NCI-H146 treated with DMSO at 0.1 percent for 48 hours (cell line): ENCODE measurements around the gene B3GAT2.

Experiments used
- DNase-seq: peaks from one replicate; lab custom pipeline; 2025; ENCODE audit not compliant: unreplicated experiment; lab: John Stamatoyannopoulos, UW

B3GAT2 gene

GRCh38 chr6:70900047-70900446, 56.8 kb downstream of the B3GAT2 start:
- DNase-seq = no peak

- no peak for DNase-seq
These were observed 62.9 kb downstream of the B3GAT2 start for GRCh38 chr6:70894001-70894400.

- DNase-seq = no peak
These were observed 67.6 kb downstream of the B3GAT2 start for GRCh38 chr6:70889270-70889669.

- DNase-seq = no peak
These were observed 70.2 kb downstream of the B3GAT2 start for GRCh38 chr6:70886661-70887060.

GRCh38 chr6:70886071-70886470, 70.8 kb downstream of the B3GAT2 start:
- DNase-seq = no peak

GRCh38 chr6:70884074-70884983, 72.5 kb downstream of the B3GAT2 start:
- peak; percentile 56 for DNase-seq

- DNase-seq = no peak
These were observed 77.4 kb downstream of the B3GAT2 start for GRCh38 chr6:70879496-70879895.

- peak; percentile 48 for DNase-seq
These were observed 82.5 kb downstream of the B3GAT2 start for GRCh38 chr6:70874181-70874913.

- DNase-seq = no peak
These were observed 84.4 kb downstream of the B3GAT2 start for GRCh38 chr6:70872469-70872868.

- no peak for DNase-seq
These were observed 92.5 kb downstream of the B3GAT2 start for GRCh38 chr6:70864401-70864800.

- DNase-seq = no peak
These were observed 93.5 kb downstream of the B3GAT2 start for GRCh38 chr6:70863343-70863742.

- DNase-seq = no peak
These were observed 95.9 kb downstream of the B3GAT2 start for GRCh38 chr6:70860920-70861319.

GRCh38 chr6:70860045-70860444, 96.8 kb downstream of the B3GAT2 start:
- DNase-seq = no peak

- no peak for DNase-seq
These were observed 99.3 kb downstream of the B3GAT2 start for GRCh38 chr6:70857387-70858077.

- no peak for DNase-seq
These were observed 104.1 kb downstream of the B3GAT2 start for GRCh38 chr6:70852667-70853246.

- no peak for DNase-seq
These were observed 107.4 kb downstream of the B3GAT2 start for GRCh38 chr6:70849348-70850069.

GRCh38 chr6:70847106-70848084, 109.5 kb downstream of the B3GAT2 start:
- peak; percentile 75 for DNase-seq

GRCh38 chr6:70846207-70846835, 110.5 kb downstream of the B3GAT2 start:
- peak; percentile 82 for DNase-seq

- DNase-seq = no peak
These were observed 112.6 kb downstream of the B3GAT2 start for GRCh38 chr6:70844301-70844700.
